Progenitor cell of endocrine pancreas (in vitro differentiated cells): Measurements from ENCODE around the gene REG1A. TPM values are rescaled to one million over a fixed set of nuclear protein-coding genes. Genes with fewer than 3 reads are reported as not detected.

Experiments used
- DNase-seq: peaks from one replicate; pipeline ENCODE4 v3.0.0; 2021; ENCODE audit warnings: low spot score; ENCODE audit not compliant: unreplicated experiment
- H3K27ac Mint-ChIP-seq: 2 replicates; pipeline ENCODE4 v1.8.0; 2021; ENCODE audit warnings: mild to moderate bottlenecking, moderate library complexity, mixed read lengths
- H3K27me3 Mint-ChIP-seq: 2 replicates; pipeline ENCODE4 v1.8.0; 2021; ENCODE audit warnings: mixed read lengths
- H3K36me3 Mint-ChIP-seq: 2 replicates; pipeline ENCODE4 v1.8.0; 2022; ENCODE audit warnings: mixed read lengths; ENCODE audit not compliant: insufficient read depth
- H3K4me1 Mint-ChIP-seq: 2 replicates; pipeline ENCODE4 v1.8.0; 2021; ENCODE audit warnings: low read depth, mixed read lengths
- H3K4me3 Mint-ChIP-seq: 2 replicates; pipeline ENCODE4 v1.8.0; 2021; ENCODE audit warnings: low read depth, mild to moderate bottlenecking, moderate library complexity, mixed read lengths
- H3K9me3 Mint-ChIP-seq: 2 replicates; pipeline ENCODE4 v1.8.0; 2021; ENCODE audit warnings: low read depth, mixed read lengths
- CTCF ChIP-seq: fragments of 200-600 bp; sonication (generic); IDR thresholded peaks from one replicate; pipeline ENCODE4 v1.5.0; 2021; ENCODE audit warnings: antibody characterized with exemption, mild to moderate bottlenecking; ENCODE audit not compliant: unreplicated experiment
- long read RNA-seq: library from polyadenylated mRNA; unstranded; transcript quantifications from one replicate; pipeline ENCODE4 v2.0.0, GENCODE V29; 2020
- total RNA-seq: library from RNA; stranded (reverse); gene quantifications from 2 replicates; pipeline ENCODE4 v1.2.1, GENCODE V29; 2021

The REG1A gene
- 0.51 TPM in 1 of 2 replicates, not detected in the other for total RNA-seq
- long read RNA-seq, partial matches to known transcripts, result 0 of 1 reads
- long read RNA-seq, other reads (novel, unspliced or antisense), result 1 of 1 reads

GRCh38 chr2:79120194-79120713, at the start of gene REG1A:
REG1A (plus strand) TSS chr2:79120488; CDS start chr2:79120862, 374 bp downstream.
- TF ChIP-seq CTCF, result no peak
- DNase-seq, result no peak
- Mint-ChIP-seq H3K4me3 (no peak within 1 kb of the TSS), H3K36me3 (no peaks in the 10 kb centered on the region), H3K27me3 (no peaks in the 10 kb centered on the region), H3K4me1 (no peaks in the 10 kb centered on the region), H3K27ac (no peak within 1 kb of the TSS), H3K9me3 (no peaks in the 10 kb centered on the region)

GRCh38 chr2:79071078-79071477, 49.2 kb upstream of the REG1A start:
- H3K27me3 Mint-ChIP-seq, result peaks cover 18% of the 10 kb centered on the region
- no peaks in the 10 kb centered on the region for H3K4me1 Mint-ChIP-seq
- no peak overlapping the region for H3K27ac Mint-ChIP-seq
- H3K36me3 Mint-ChIP-seq, result no peaks in the 10 kb centered on the region
- no peak for DNase-seq
- no peaks in the 10 kb centered on the region for H3K9me3 Mint-ChIP-seq
- TF ChIP-seq CTCF, result no peak
- no peak overlapping the region for H3K4me3 Mint-ChIP-seq

GRCh38 chr2:79082987-79083386, 37.3 kb upstream of the REG1A start:
- H3K27me3 Mint-ChIP-seq, result peaks cover 13% of the 10 kb centered on the region
- no peak for DNase-seq
- H3K9me3 Mint-ChIP-seq, result peaks cover 9% of the 10 kb centered on the region
- no peak overlapping the region for H3K4me3 Mint-ChIP-seq
- no peak for TF ChIP-seq CTCF
- no peaks in the 10 kb centered on the region for H3K4me1 Mint-ChIP-seq
- H3K36me3 Mint-ChIP-seq, result no peaks in the 10 kb centered on the region
- no peak overlapping the region for H3K27ac Mint-ChIP-seq

GRCh38 chr2:79083597-79084251, 36.6 kb upstream of the REG1A start:
- Mint-ChIP-seq H3K4me1 (no peaks in the 10 kb centered on the region), H3K27me3 (peaks cover 16% of the 10 kb centered on the region), H3K4me3 (no peak overlapping the region), H3K27ac (no peak overlapping the region), H3K36me3 (no peaks in the 10 kb centered on the region), H3K9me3 (peaks cover 8% of the 10 kb centered on the region)
- no peak for DNase-seq
- no peak for TF ChIP-seq CTCF

GRCh38 chr2:79084495-79085135, 35.7 kb upstream of the REG1A start:
- Mint-ChIP-seq H3K9me3 (peaks cover 8% of the 10 kb centered on the region), H3K36me3 (no peaks in the 10 kb centered on the region), H3K4me1 (no peaks in the 10 kb centered on the region), H3K27ac (no peak overlapping the region), H3K4me3 (no peak overlapping the region), H3K27me3 (peaks cover 16% of the 10 kb centered on the region)
- DNase-seq, result no peak
- no peak for TF ChIP-seq CTCF
